ENCODE results near the gene CDH7.

The CDH7 gene

GRCh38 chr18:65788373-65788772 lies 37.6 kb downstream of the CDH7 start:
- H3K9ac ChIP-seq (ENCODE audit: low read depth, low read length, poor library complexity), result no peak overlapping the region
- H3K27ac ChIP-seq (replicated peaks; ENCODE audit: low read length), result no peak overlapping the region
- H3K14ac ChIP-seq (ENCODE audit: low read length), result no peak overlapping the region
- no peaks in the 10 kb centered on the region for H3K9me3 ChIP-seq (replicated peaks in 1 of 2; ENCODE audit: control insufficient read depth in 2 of 2, insufficient read depth in 1 of 2, low read depth in 1 of 2, low read length in 2 of 2)
- H3K4ac ChIP-seq (ENCODE audit: low read length), result no peak overlapping the region
- no CpG with 5 or more reads among the region's 4 CpGs for WGBS, 2 donors (ENCODE audit: extremely low coverage in 2 of 2, insufficient read length in 2 of 2, insufficient replicate concordance in 1 of 2)
- H3K23ac ChIP-seq (ENCODE audit: low read depth, low read length, poor library complexity), result no peak overlapping the region
- no peak overlapping the region for H2BK5ac ChIP-seq (ENCODE audit: low read length)
- no peak overlapping the region for H2AFZ ChIP-seq (ENCODE audit: low read length)
- peaks cover 0 to 4% of the 10 kb centered on the region in 2 donors for H3K4me1 ChIP-seq (ENCODE audit: control insufficient read depth in 2 of 2, insufficient read depth in 1 of 2, low read depth in 1 of 2, low read length in 2 of 2)
- no peak overlapping the region for H3K18ac ChIP-seq (ENCODE audit: low read length)
- H4K8ac ChIP-seq (ENCODE audit: low read depth, low read length), result no peak overlapping the region
- no peaks in the 10 kb centered on the region for H3K36me3 ChIP-seq (replicated peaks in 1 of 2; ENCODE audit: control insufficient read depth in 2 of 2, insufficient read depth in 2 of 2, low read length in 2 of 2)
- no peak overlapping the region for H4K91ac ChIP-seq (ENCODE audit: low read depth, low read length, poor library complexity)
- H3K4me3 ChIP-seq (ENCODE audit: low read length in 2 of 2), result no peak overlapping the region
- H2BK15ac ChIP-seq (ENCODE audit: low read length), result no peak overlapping the region
- H2BK120ac ChIP-seq (ENCODE audit: low read depth, low read length), result no peak overlapping the region
- no peak for DNase-seq (ENCODE audit: low spot score)
- no peak overlapping the region for H2BK12ac ChIP-seq (ENCODE audit: low read length)
- no peak overlapping the region for H3K4me2 ChIP-seq (ENCODE audit: insufficient read depth, low read length, poor library complexity, severe bottlenecking)
- H2AK5ac ChIP-seq (ENCODE audit: low read depth, low read length), result no peak overlapping the region
- H3K79me1 ChIP-seq (ENCODE audit: low read depth, low read length), result no peaks in the 10 kb centered on the region
- H3K27me3 ChIP-seq (ENCODE audit: control insufficient read depth in 3 of 3, insufficient read depth in 3 of 3, low read depth in 1 of 3, low read length in 3 of 3), result no peaks in the 10 kb centered on the region

DNA sequence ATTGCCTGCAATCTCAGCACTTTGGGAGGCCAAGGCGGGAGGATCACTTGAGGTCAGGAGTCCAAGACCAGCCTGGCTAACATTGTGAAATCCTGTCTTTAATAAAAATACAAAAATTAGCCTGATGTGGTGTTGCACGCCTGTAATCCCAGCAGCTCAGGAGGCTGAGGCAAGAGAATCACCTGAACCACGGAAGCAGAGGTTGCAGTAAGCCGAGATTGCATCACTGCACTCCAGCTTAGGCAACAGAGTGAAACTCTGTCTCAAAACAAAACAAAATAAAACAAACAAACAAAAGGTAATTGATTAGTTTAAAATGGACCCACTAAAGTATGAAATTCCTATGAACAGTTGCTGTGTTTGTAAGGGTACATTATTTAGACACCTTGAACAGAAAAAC lies 39.8 kb downstream of the CDH7 start:
- Histone ChIP-seq H2BK120ac (ENCODE audit: low read depth, low read length) (no peak overlapping the region), H2BK12ac (ENCODE audit: low read length) (no peak overlapping the region), H2AK5ac (ENCODE audit: low read depth, low read length) (no peak overlapping the region)

GRCh38 chr18:65791719-65792118 lies 40.9 kb downstream of the CDH7 start:
- H3K27ac ChIP-seq (replicated peaks; ENCODE audit: low read length), result no peak overlapping the region

More for the DNA sequence above, 39.8 kb downstream of the CDH7 start:
- H3K4me2 ChIP-seq (ENCODE audit: insufficient read depth, low read length, poor library complexity, severe bottlenecking), result no peak overlapping the region
- no peak overlapping the region for H3K4me3 ChIP-seq (ENCODE audit: low read length in 2 of 2)
- H3K27me3 ChIP-seq (ENCODE audit: control insufficient read depth in 3 of 3, insufficient read depth in 3 of 3, low read depth in 1 of 3, low read length in 3 of 3), result no peaks in the 10 kb centered on the region
- no peak overlapping the region for H4K8ac ChIP-seq (ENCODE audit: low read depth, low read length)
- peaks cover 0 to 4% of the 10 kb centered on the region in 2 donors for H3K4me1 ChIP-seq (ENCODE audit: control insufficient read depth in 2 of 2, insufficient read depth in 1 of 2, low read depth in 1 of 2, low read length in 2 of 2)
- H3K4ac ChIP-seq (ENCODE audit: low read length), result no peak overlapping the region
- H3K79me1 ChIP-seq (ENCODE audit: low read depth, low read length), result no peaks in the 10 kb centered on the region
- H4K91ac ChIP-seq (ENCODE audit: low read depth, low read length, poor library complexity), result no peak overlapping the region
- H2AFZ ChIP-seq (ENCODE audit: low read length), result no peak overlapping the region
- no peak overlapping the region for H2BK15ac ChIP-seq (ENCODE audit: low read length)
- no peaks in the 10 kb centered on the region for H3K36me3 ChIP-seq (replicated peaks in 1 of 2; ENCODE audit: control insufficient read depth in 2 of 2, insufficient read depth in 2 of 2, low read length in 2 of 2)
- H3K18ac ChIP-seq (ENCODE audit: low read length), result no peak overlapping the region
- no CpG with 5 or more reads among the region's 4 CpGs for WGBS, 2 donors (ENCODE audit: extremely low coverage in 2 of 2, insufficient read length in 2 of 2, insufficient replicate concordance in 1 of 2)
- H3K14ac ChIP-seq (ENCODE audit: low read length), result no peak overlapping the region
- no peaks in the 10 kb centered on the region for H3K9me3 ChIP-seq (replicated peaks in 1 of 2; ENCODE audit: control insufficient read depth in 2 of 2, insufficient read depth in 1 of 2, low read depth in 1 of 2, low read length in 2 of 2)
- no peak for DNase-seq (ENCODE audit: low spot score)
- H3K27ac ChIP-seq (replicated peaks; ENCODE audit: low read length), result no peak overlapping the region
- no peak overlapping the region for H3K9ac ChIP-seq (ENCODE audit: low read depth, low read length, poor library complexity)
- H2BK5ac ChIP-seq (ENCODE audit: low read length), result no peak overlapping the region
- H3K23ac ChIP-seq (ENCODE audit: low read depth, low read length, poor library complexity), result no peak overlapping the region

GRCh38 chr18:65792456-65793074 lies 41.8 kb downstream of the CDH7 start:
- WGBS, 2 donors (ENCODE audit: extremely low coverage in 2 of 2, insufficient read length in 2 of 2, insufficient replicate concordance in 1 of 2), result no CpG with 5 or more reads among the region's 4 CpGs
- no peak overlapping the region for H4K91ac ChIP-seq (ENCODE audit: low read depth, low read length, poor library complexity)
- DNase-seq (ENCODE audit: low spot score), result no peak
- H3K18ac ChIP-seq (ENCODE audit: low read length), result no peak overlapping the region
- no peaks in the 10 kb centered on the region for H3K27me3 ChIP-seq (ENCODE audit: control insufficient read depth in 3 of 3, insufficient read depth in 3 of 3, low read depth in 1 of 3, low read length in 3 of 3)
- H3K9ac ChIP-seq (ENCODE audit: low read depth, low read length, poor library complexity), result no peak overlapping the region
- H3K27ac ChIP-seq (replicated peaks; ENCODE audit: low read length), result no peak overlapping the region
- H2AFZ ChIP-seq (ENCODE audit: low read length), result no peak overlapping the region
- no peak overlapping the region for H2BK5ac ChIP-seq (ENCODE audit: low read length)
- no peak overlapping the region for H3K14ac ChIP-seq (ENCODE audit: low read length)
- H2BK12ac ChIP-seq (ENCODE audit: low read length), result no peak overlapping the region
- H2BK120ac ChIP-seq (ENCODE audit: low read depth, low read length), result no peak overlapping the region
- H3K4me2 ChIP-seq (ENCODE audit: insufficient read depth, low read length, poor library complexity, severe bottlenecking), result no peak overlapping the region
- no peaks in the 10 kb centered on the region for H3K9me3 ChIP-seq (replicated peaks in 1 of 2; ENCODE audit: control insufficient read depth in 2 of 2, insufficient read depth in 1 of 2, low read depth in 1 of 2, low read length in 2 of 2)
- H2BK15ac ChIP-seq (ENCODE audit: low read length), result no peak overlapping the region
- peaks cover 0 to 4% of the 10 kb centered on the region in 2 donors for H3K4me1 ChIP-seq (ENCODE audit: control insufficient read depth in 2 of 2, insufficient read depth in 1 of 2, low read depth in 1 of 2, low read length in 2 of 2)
- H2AK5ac ChIP-seq (ENCODE audit: low read depth, low read length), result no peak overlapping the region
- no peaks in the 10 kb centered on the region for H3K79me1 ChIP-seq (ENCODE audit: low read depth, low read length)
- H3K4me3 ChIP-seq (ENCODE audit: low read length in 2 of 2), result no peak overlapping the region
- no peaks in the 10 kb centered on the region for H3K36me3 ChIP-seq (replicated peaks in 1 of 2; ENCODE audit: control insufficient read depth in 2 of 2, insufficient read depth in 2 of 2, low read length in 2 of 2)
- H3K23ac ChIP-seq (ENCODE audit: low read depth, low read length, poor library complexity), result no peak overlapping the region
- H4K8ac ChIP-seq (ENCODE audit: low read depth, low read length), result no peak overlapping the region
- H3K4ac ChIP-seq (ENCODE audit: low read length), result no peak overlapping the region

More at GRCh38 chr18:65791719-65792118, 40.9 kb downstream of the CDH7 start:
- Histone ChIP-seq H2AFZ (ENCODE audit: low read length) (no peak overlapping the region), H3K9ac (ENCODE audit: low read depth, low read length, poor library complexity) (no peak overlapping the region), H4K91ac (ENCODE audit: low read depth, low read length, poor library complexity) (no peak overlapping the region), H3K4me3 (ENCODE audit: low read length in 2 of 2) (no peak overlapping the region), H3K4me1 (ENCODE audit: control insufficient read depth in 2 of 2, insufficient read depth in 1 of 2, low read depth in 1 of 2, low read length in 2 of 2) (peaks cover 0 to 4% of the 10 kb centered on the region in 2 donors), H3K14ac (ENCODE audit: low read length) (no peak overlapping the region), H3K4me2 (ENCODE audit: insufficient read depth, low read length, poor library complexity, severe bottlenecking) (no peak overlapping the region), H3K4ac (ENCODE audit: low read length) (no peak overlapping the region), H3K23ac (ENCODE audit: low read depth, low read length, poor library complexity) (no peak overlapping the region), H2BK120ac (ENCODE audit: low read depth, low read length) (no peak overlapping the region), H3K18ac (ENCODE audit: low read length) (no peak overlapping the region), H4K8ac (ENCODE audit: low read depth, low read length) (no peak overlapping the region), H3K36me3 (replicated peaks in 1 of 2; ENCODE audit: control insufficient read depth in 2 of 2, insufficient read depth in 2 of 2, low read length in 2 of 2) (no peaks in the 10 kb centered on the region), H2BK5ac (ENCODE audit: low read length) (no peak overlapping the region), H2AK5ac (ENCODE audit: low read depth, low read length) (no peak overlapping the region), H3K9me3 (replicated peaks in 1 of 2; ENCODE audit: control insufficient read depth in 2 of 2, insufficient read depth in 1 of 2, low read depth in 1 of 2, low read length in 2 of 2) (no peaks in the 10 kb centered on the region), H3K79me1 (ENCODE audit: low read depth, low read length) (no peaks in the 10 kb centered on the region), H2BK15ac (ENCODE audit: low read length) (no peak overlapping the region), H2BK12ac (ENCODE audit: low read length) (no peak overlapping the region), H3K27me3 (ENCODE audit: control insufficient read depth in 3 of 3, insufficient read depth in 3 of 3, low read depth in 1 of 3, low read length in 3 of 3) (no peaks in the 10 kb centered on the region)
- no CpG with 5 or more reads among the region's 4 CpGs for WGBS, 2 donors (ENCODE audit: extremely low coverage in 2 of 2, insufficient read length in 2 of 2, insufficient replicate concordance in 1 of 2)
- DNase-seq (ENCODE audit: low spot score), result no peak

All from neuronal stem cell (in vitro differentiated cells).